ENCODE measurements around the gene GAP43.

- TF ChIP-seq CTCF (IDR thresholded peaks at IDR 0.05; ENCODE audit: borderline replicate concordance, extremely low read depth, low read length, poor library complexity, severe bottlenecking) (no peak), EZH2 (IDR thresholded peaks at IDR 0.05; ENCODE audit: borderline replicate concordance, low read depth, low read length, severe bottlenecking) (no peak)
Observed at GRCh38 chr3:115691964-115692363, 68.7 kb downstream of the GAP43 start.
